ENCODE results near the gene CDH7.

- TF ChIP-seq CTCF (IDR thresholded peaks at IDR 0.05) (no peak), POLR2A (IDR thresholded peaks at IDR 0.05) (no peak)
Measured at GRCh38 chr18:65791719-65792118, 40.9 kb downstream of the CDH7 start.

Measured in Peyer's patch (tissue), 4 donors.